Uterus (tissue), 4 donors: Measurements from ENCODE around the gene OBSCN. TPM values are rescaled to one million over a fixed set of nuclear protein-coding genes. Genes with fewer than 3 reads are reported as not detected.

Experiments
- DNase-seq, 2 donors: peaks; one replicate each; pipeline ENCODE4 v3.0.0-alpha.2; 2019 to 2020
- H3K27ac ChIP-seq, 2 donors: fragments of 200-600 bp; sonication (generic); 1 replicate in 1 of 2; 2 replicates in 1 of 2; pipeline ENCODE4 v1.5.1; 2016 to 2018
- H3K27me3 ChIP-seq, 2 donors: fragments of 200-600 bp; sonication (generic); one replicate each; pipeline ENCODE4 v1.5.1; 2018 to 2019; ENCODE audit warnings: control low read depth in 1 of 2
- H3K36me3 ChIP-seq, 2 donors: fragments of 200-600 bp; sonication (generic); one replicate each; pipeline ENCODE4 v1.5.1; 2019; ENCODE audit warnings: control low read depth in 1 of 2
- H3K4me1 ChIP-seq, 2 donors: fragments of 200-600 bp; sonication (generic); one replicate each; pipeline ENCODE4 v1.5.1; 2018 to 2019; ENCODE audit warnings: control low read depth in 1 of 2
- H3K4me3 ChIP-seq, 2 donors: fragments of 200-600 bp; sonication (generic); 1 replicate in 1 of 2; 2 replicates in 1 of 2; pipeline ENCODE4 v1.5.1; 2018 to 2019; ENCODE audit warnings: mild to moderate bottlenecking in 1 of 2
- H3K9me3 ChIP-seq, 2 donors: fragments of 200-600 bp; sonication (generic); one replicate each; pipeline ENCODE4 v1.5.1; 2019; ENCODE audit warnings: control low read depth in 1 of 2
- CTCF ChIP-seq, 4 experiments: fragments of 200-600 bp in 2 of 4; fragments of 450-650 bp in 2 of 4; sonication (generic) in 2 of 4; IDR thresholded peaks; one replicate each; pipeline ENCODE4 v1.5.1; 2016 to 2019; ENCODE audit warnings: antibody characterized with exemption in 4 of 4, mild to moderate bottlenecking in 2 of 4, moderate library complexity in 1 of 4
- POLR2A ChIP-seq, 2 donors: fragments of 450-650 bp; IDR thresholded peaks; one replicate each; pipeline ENCODE4 v1.6.1; 2016; ENCODE audit warnings: antibody characterized with exemption in 2 of 2, mild to moderate bottlenecking in 1 of 2, moderate library complexity in 1 of 2
- intact Hi-C: fragments of 100-400 bp; cut with DNase I; formaldehyde crosslinking; loops from one replicate; pipeline ENCODE4 v1.15.1; 2023; ENCODE audit warnings: low total_unique reads
- total RNA-seq, 4 donors: library from RNA; depleted of rRNA in 3 of 4; stranded (reverse); fragments of >200 nt in 3 of 4; gene quantifications; one replicate each; pipeline versions ENCODE4 v1.1.0 to v1.2.4, GENCODE V29; 2014 to 2023
- donor health status: DM: yes; HTN: yes; CAD: no.

The OBSCN gene
- total RNA-seq, 4 donors from 2014 or later = 5.9 to 53.2 (median 22.4) TPM

GRCh38 chr1:228321895-228322294 is 114.1 kb downstream of the OBSCN start:
- Histone ChIP-seq H3K27me3 (no peaks in the 10 kb centered on the region), H3K9me3 (peaks cover 0 to 10% of the 10 kb centered on the region in 2 donors), H3K4me3 (no peak overlapping the region), H3K27ac (no peak overlapping the region), H3K36me3 (no peaks in the 10 kb centered on the region), H3K4me1 (no peaks in the 10 kb centered on the region)
- intact Hi-C loops = no loop called here
- DNase-seq = peak in 1 of 2 donors; percentile 3
- TF ChIP-seq CTCF (IDR thresholded peaks at IDR 0.05) (no peak), POLR2A (IDR thresholded peaks at IDR 0.05) (no peak)

GRCh38 chr1:228323401-228323800 is 115.6 kb downstream of the OBSCN start:
- H3K4me3 ChIP-seq = no peak overlapping the region
- H3K9me3 ChIP-seq = peaks cover 0 to 10% of the 10 kb centered on the region in 2 donors
- intact Hi-C loops = no loop called here
- H3K27ac ChIP-seq = no peak overlapping the region
- no peaks in the 10 kb centered on the region for H3K27me3 ChIP-seq
- H3K36me3 ChIP-seq = no peaks in the 10 kb centered on the region
- DNase-seq = peak in 1 of 2 donors; percentile 5
- no peaks in the 10 kb centered on the region for H3K4me1 ChIP-seq
- no peak for TF ChIP-seq CTCF (IDR thresholded peaks at IDR 0.05)
- no peak for TF ChIP-seq POLR2A (IDR thresholded peaks at IDR 0.05)

- H3K27me3 ChIP-seq = no peaks in the 10 kb centered on the region
- no peak overlapping the region for H3K4me3 ChIP-seq
- H3K36me3 ChIP-seq = no peaks in the 10 kb centered on the region
- no peaks in the 10 kb centered on the region for H3K4me1 ChIP-seq
- DNase-seq = no peak
- intact Hi-C loops = no loop called here
- H3K27ac ChIP-seq = no peak overlapping the region
- TF ChIP-seq POLR2A (IDR thresholded peaks at IDR 0.05) = no peak
- TF ChIP-seq CTCF (IDR thresholded peaks at IDR 0.05) = no peak
- peaks cover 0 to 10% of the 10 kb centered on the region in 2 donors for H3K9me3 ChIP-seq
Measured at GRCh38 chr1:228325267-228325666, 117.4 kb downstream of the OBSCN start.

GRCh38 chr1:228329887-228330286 is 122.0 kb downstream of the OBSCN start:
- intact Hi-C loops = no loop called here
- TF ChIP-seq POLR2A (IDR thresholded peaks at IDR 0.05) (no peak), CTCF (IDR thresholded peaks at IDR 0.05) (no peak)
- peaks cover 0 to 7% of the 10 kb centered on the region in 2 donors for H3K9me3 ChIP-seq

GRCh38 chr1:228332797-228333738 is 125.2 kb downstream of the OBSCN start:
- no peaks in the 10 kb centered on the region for H3K4me1 ChIP-seq
- intact Hi-C loops = no loop called here
- TF ChIP-seq POLR2A (IDR thresholded peaks at IDR 0.05) = no peak
- H3K9me3 ChIP-seq = no peaks in the 10 kb centered on the region
- H3K27me3 ChIP-seq = no peaks in the 10 kb centered on the region
- H3K4me3 ChIP-seq = no peak overlapping the region
- no peak overlapping the region for H3K27ac ChIP-seq
- DNase-seq = peak in 1 of 2 donors; percentile 8
- H3K36me3 ChIP-seq = no peaks in the 10 kb centered on the region

More at GRCh38 chr1:228329887-228330286, 122.0 kb downstream of the OBSCN start:
- DNase-seq = no peak
- H3K27me3 ChIP-seq = no peaks in the 10 kb centered on the region
- no peaks in the 10 kb centered on the region for H3K4me1 ChIP-seq
- no peak overlapping the region for H3K4me3 ChIP-seq
- no peak overlapping the region for H3K27ac ChIP-seq
- no peaks in the 10 kb centered on the region for H3K36me3 ChIP-seq
